ENCODE results near the gene MMP1. TPM values are rescaled to one million over a fixed set of nuclear protein-coding genes. Genes with fewer than 3 reads are reported as not detected.

The MMP1 gene
- total RNA-seq, 4 donors from 2014 or later, result not detected

DNA sequence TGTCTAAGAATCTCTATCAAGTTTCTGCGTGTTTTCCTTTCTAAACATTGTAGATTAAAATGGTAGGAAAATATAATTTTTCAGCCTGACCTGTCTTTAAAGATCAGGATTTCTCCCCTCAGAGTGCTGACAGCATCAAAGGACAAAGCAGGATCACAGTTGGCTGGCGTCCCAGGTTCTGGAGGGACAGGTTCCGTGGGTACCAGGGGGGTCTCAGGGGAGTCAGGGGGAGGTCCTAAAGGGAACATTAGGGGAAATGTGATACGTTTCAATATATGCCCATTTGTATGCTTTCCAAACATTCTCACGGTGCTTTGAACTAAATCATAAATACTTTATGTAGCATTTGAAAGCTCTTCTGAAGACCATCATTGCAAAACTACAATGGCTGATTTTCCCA is 42.1 kb upstream of the MMP1 start:
- no peaks in the 10 kb centered on the region for H3K27me3 ChIP-seq
- no peak for ATAC-seq
- TF ChIP-seq, protein P1, sequence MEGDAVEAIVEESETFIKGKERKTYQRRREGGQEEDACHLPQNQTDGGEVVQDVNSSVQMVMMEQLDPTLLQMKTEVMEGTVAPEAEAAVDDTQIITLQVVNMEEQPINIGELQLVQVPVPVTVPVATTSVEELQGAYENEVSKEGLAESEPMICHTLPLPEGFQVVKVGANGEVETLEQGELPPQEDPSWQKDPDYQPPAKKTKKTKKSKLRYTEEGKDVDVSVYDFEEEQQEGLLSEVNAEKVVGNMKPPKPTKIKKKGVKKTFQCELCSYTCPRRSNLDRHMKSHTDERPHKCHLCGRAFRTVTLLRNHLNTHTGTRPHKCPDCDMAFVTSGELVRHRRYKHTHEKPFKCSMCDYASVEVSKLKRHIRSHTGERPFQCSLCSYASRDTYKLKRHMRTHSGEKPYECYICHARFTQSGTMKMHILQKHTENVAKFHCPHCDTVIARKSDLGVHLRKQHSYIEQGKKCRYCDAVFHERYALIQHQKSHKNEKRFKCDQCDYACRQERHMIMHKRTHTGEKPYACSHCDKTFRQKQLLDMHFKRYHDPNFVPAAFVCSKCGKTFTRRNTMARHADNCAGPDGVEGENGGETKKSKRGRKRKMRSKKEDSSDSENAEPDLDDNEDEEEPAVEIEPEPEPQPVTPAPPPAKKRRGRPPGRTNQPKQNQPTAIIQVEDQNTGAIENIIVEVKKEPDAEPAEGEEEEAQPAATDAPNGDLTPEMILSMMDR (IDR thresholded peaks at IDR 0.05 in 4 of 5, conservative IDR thresholded peaks at IDR 0.05 in 1 of 5), result no peak
- TF ChIP-seq POLR2A (IDR thresholded peaks at IDR 0.05), result no peak
- H3K4me1 ChIP-seq, result no peaks in the 10 kb centered on the region
- H3K9me3 ChIP-seq, result no peaks in the 10 kb centered on the region
- H3K27ac ChIP-seq, result no peak overlapping the region
- DNase-seq, result no peak
- in situ Hi-C loops (cut with MboI; ENCODE audit: low sequenced_read_pairs in 4 of 4), result no loop called here
- no peaks in the 10 kb centered on the region for H3K36me3 ChIP-seq
- intact Hi-C loops (cut with DNase I; ENCODE audit: low total_unique reads), result no loop called here
- no peak overlapping the region for H3K4me3 ChIP-seq

DNA sequence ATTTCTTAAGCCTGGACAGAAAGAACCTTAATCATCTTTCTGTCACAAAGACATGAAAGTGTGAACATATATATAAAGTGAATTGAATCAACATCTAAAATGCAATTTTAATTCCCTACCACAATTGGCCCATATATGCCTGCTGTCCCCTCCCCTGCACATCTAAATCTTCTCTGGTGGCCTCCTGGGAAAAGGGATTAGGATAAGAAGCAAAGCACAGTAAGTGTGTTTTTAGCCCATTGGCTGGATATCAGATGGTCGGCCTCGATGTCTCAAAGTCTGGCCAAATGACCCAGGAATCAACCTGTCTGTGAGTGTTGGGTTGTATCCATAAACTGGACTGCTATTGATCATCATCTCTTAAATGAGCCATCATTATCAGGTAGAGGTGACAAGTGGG is 39.7 kb upstream of the MMP1 start:
- Histone ChIP-seq H3K4me1 (no peaks in the 10 kb centered on the region), H3K9me3 (no peaks in the 10 kb centered on the region), H3K4me3 (no peak overlapping the region), H3K27me3 (no peaks in the 10 kb centered on the region), H3K36me3 (no peaks in the 10 kb centered on the region), H3K27ac (no peak overlapping the region)
- TF ChIP-seq, protein P1 (IDR thresholded peaks at IDR 0.05 in 4 of 5, conservative IDR thresholded peaks at IDR 0.05 in 1 of 5), result no peak
- no peak for TF ChIP-seq POLR2A (IDR thresholded peaks at IDR 0.05)
- DNase-seq, result no peak
- no peak for ATAC-seq
- in situ Hi-C loops (cut with MboI; ENCODE audit: low sequenced_read_pairs in 4 of 4), result no loop called here
- intact Hi-C loops (cut with DNase I; ENCODE audit: low total_unique reads), result no loop called here

DNA sequence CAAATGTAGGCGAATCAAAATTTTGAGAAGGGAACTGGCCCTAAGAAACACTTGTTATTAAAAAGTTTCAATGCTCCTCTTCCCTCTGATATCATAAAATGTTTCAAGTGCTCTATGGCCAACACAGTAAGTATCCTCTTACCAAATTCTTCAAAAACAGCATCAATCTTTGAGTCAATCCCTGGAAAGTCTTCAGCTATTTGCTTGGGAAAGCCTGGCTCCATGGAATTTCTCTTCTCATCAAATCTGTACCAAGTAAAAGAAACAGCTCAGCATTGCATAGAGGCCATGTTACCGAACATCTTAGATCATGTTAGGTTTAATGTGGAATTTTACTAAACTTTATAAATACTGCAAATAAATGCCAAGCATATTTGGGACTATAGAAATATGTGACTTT is 39.2 kb upstream of the MMP1 start:
- H3K27ac ChIP-seq, result no peak overlapping the region
- in situ Hi-C loops (cut with MboI; ENCODE audit: low sequenced_read_pairs in 4 of 4) (no loop called here), intact Hi-C loops (cut with DNase I; ENCODE audit: low total_unique reads) (no loop called here)
- no peaks in the 10 kb centered on the region for H3K36me3 ChIP-seq
- ATAC-seq (no peak), DNase-seq (no peak)
- TF ChIP-seq, protein P1 (IDR thresholded peaks at IDR 0.05 in 4 of 5, conservative IDR thresholded peaks at IDR 0.05 in 1 of 5), result no peak
- TF ChIP-seq POLR2A (IDR thresholded peaks at IDR 0.05), result no peak
- H3K9me3 ChIP-seq, result no peaks in the 10 kb centered on the region
- no peaks in the 10 kb centered on the region for H3K27me3 ChIP-seq
- no peaks in the 10 kb centered on the region for H3K4me1 ChIP-seq
- no peak overlapping the region for H3K4me3 ChIP-seq

- Histone ChIP-seq H3K27ac (no peak overlapping the region), H3K36me3 (no peaks in the 10 kb centered on the region), H3K4me3 (no peak overlapping the region), H3K27me3 (no peaks in the 10 kb centered on the region), H3K9me3 (no peaks in the 10 kb centered on the region), H3K4me1 (no peaks in the 10 kb centered on the region)
- intact Hi-C loops (cut with DNase I; ENCODE audit: low total_unique reads), result no loop called here
- in situ Hi-C loops (cut with MboI; ENCODE audit: low sequenced_read_pairs in 4 of 4), result no loop called here
- no peak for TF ChIP-seq POLR2A (IDR thresholded peaks at IDR 0.05)
- TF ChIP-seq, protein P1 (IDR thresholded peaks at IDR 0.05 in 4 of 5, conservative IDR thresholded peaks at IDR 0.05 in 1 of 5), result no peak
- no peak for ATAC-seq
- peak in 1 of 2 donors; percentile 26 for DNase-seq
Observed at GRCh38 chr11:102836290-102836875, 38.4 kb upstream of the MMP1 start.

GRCh38 chr11:102833731-102834130 is 35.8 kb upstream of the MMP1 start:
- in situ Hi-C loops (cut with MboI; ENCODE audit: low sequenced_read_pairs in 4 of 4), result no loop called here
- Histone ChIP-seq H3K9me3 (no peaks in the 10 kb centered on the region), H3K4me3 (no peak overlapping the region), H3K27me3 (no peaks in the 10 kb centered on the region), H3K36me3 (no peaks in the 10 kb centered on the region), H3K27ac (no peak overlapping the region), H3K4me1 (no peaks in the 10 kb centered on the region)
- intact Hi-C loops (cut with DNase I; ENCODE audit: low total_unique reads), result no loop called here
- DNase-seq (no peak), ATAC-seq (no peak)
- no peak for TF ChIP-seq POLR2A (IDR thresholded peaks at IDR 0.05)
- TF ChIP-seq, protein P1 (IDR thresholded peaks at IDR 0.05 in 4 of 5, conservative IDR thresholded peaks at IDR 0.05 in 1 of 5), result no peak

All from gastrocnemius medialis (tissue), 4 donors.